BLaER1 treated with 17β-estradiol and CSF1 and Interleukin-3, amounts not matched to agents 10 nM and 100 nM (cell line): ENCODE results near the gene FUCA1.
"Not testable (repeated sequence)": the region's sequence is repeated elsewhere in the genome, so short reads cannot be mapped to it uniquely, and the experiment has no call there.

Source experiments
- H3K27ac ChIP-seq, 11 experiments: shearing (Covaris generic); formaldehyde crosslinking; 2 replicates each; pipeline ENCODE4 v1.8.1; 2022
- H3K27me3 ChIP-seq, 11 experiments: shearing (Covaris generic); formaldehyde crosslinking; 2 replicates each; pipeline ENCODE4 v1.8.1; 2022
- H3K36me3 ChIP-seq, 11 experiments: shearing (Covaris generic); formaldehyde crosslinking; 2 replicates each; pipeline ENCODE4 v1.8.1; 2022
- H3K4me1 ChIP-seq, 10 experiments: shearing (Covaris generic); formaldehyde crosslinking; 2 replicates each; pipeline ENCODE4 v1.8.1; 2022
- H3K4me2 ChIP-seq, 11 experiments: shearing (Covaris generic); formaldehyde crosslinking; 2 replicates each; pipeline ENCODE4 v1.8.1; 2022
- H3K4me3 ChIP-seq, 10 experiments: shearing (Covaris generic); formaldehyde crosslinking; 2 replicates each; pipeline ENCODE4 v1.8.1; 2022
- H3K9ac ChIP-seq, 11 experiments: shearing (Covaris generic); formaldehyde crosslinking; 2 replicates each; pipeline ENCODE4 v1.8.1; 2022
- H3K9me3 ChIP-seq, 11 experiments: shearing (Covaris generic); formaldehyde crosslinking; replicated peaks in 1 of 11; 2 replicates each; pipeline ENCODE4 v1.8.1; 2022
- H4K20me1 ChIP-seq, 11 experiments: shearing (Covaris generic); formaldehyde crosslinking; 2 replicates each; pipeline ENCODE4 v1.8.1; 2022
- Cebpa-rat ChIP-seq, 11 experiments: shearing (Covaris generic); IDR thresholded peaks; 2 replicates each; pipeline ENCODE4 v1.8.1; 2022

Gene FUCA1

GRCh38 chr1:23809751-23810171 lies 58.3 kb downstream of the FUCA1 start:
- no peak overlapping the region for H3K4me3 ChIP-seq
- H3K36me3 ChIP-seq: peaks cover 11 to 57% (median 27%) of the 10 kb centered on the region in 11 experiments; a peak in 21 of 22 replicates
- peak overlapping the region in 2 of 11 experiments; percentile 17 to 45; a peak in 2 of 22 replicates for H3K9ac ChIP-seq
- TF ChIP-seq Cebpa-rat (IDR thresholded peaks at IDR 0.05): no peak
- peak overlapping the region; percentile 21 to 83 (median 44); a peak in 16 of 22 replicates for H3K4me2 ChIP-seq
- no peaks in the 10 kb centered on the region for H3K9me3 ChIP-seq
- H3K4me1 ChIP-seq: peaks cover 19 to 59% (median 39%) of the 10 kb centered on the region in 10 experiments
- peak overlapping the region in 9 of 11 experiments; percentile 2 to 65 (median 19); a peak in 7 of 22 replicates for H3K27ac ChIP-seq
- H3K27me3 ChIP-seq: no peaks in the 10 kb centered on the region
- no peaks in the 10 kb centered on the region for H4K20me1 ChIP-seq

GRCh38 chr1:23807453-23807852 lies 60.6 kb downstream of the FUCA1 start:
- no peaks in the 10 kb centered on the region for H3K9me3 ChIP-seq
- no peaks in the 10 kb centered on the region for H4K20me1 ChIP-seq
- no peak overlapping the region for H3K4me3 ChIP-seq
- peak overlapping the region in 7 of 11 experiments; percentile 9 to 52 (median 21); a peak in 7 of 22 replicates for H3K9ac ChIP-seq
- H3K27me3 ChIP-seq: no peaks in the 10 kb centered on the region
- H3K4me2 ChIP-seq: peak overlapping the region in 9 of 11 experiments; percentile 7 to 83 (median 50); a peak in 14 of 22 replicates
- no peak for TF ChIP-seq Cebpa-rat (IDR thresholded peaks at IDR 0.05)
- H3K36me3 ChIP-seq: peaks cover 3 to 51% (median 11%) of the 10 kb centered on the region in 11 experiments; a peak in 15 of 22 replicates
- peak overlapping the region in 7 of 11 experiments; percentile 2 to 50 (median 24); a peak in 7 of 22 replicates for H3K27ac ChIP-seq
- peaks cover 19 to 71% (median 42%) of the 10 kb centered on the region in 10 experiments for H3K4me1 ChIP-seq

GRCh38 chr1:23806280-23806679 lies 61.8 kb downstream of the FUCA1 start:
- H3K9me3 ChIP-seq: no peaks in the 10 kb centered on the region
- H4K20me1 ChIP-seq: no peaks in the 10 kb centered on the region
- H3K27ac ChIP-seq: no peak overlapping the region
- H3K36me3 ChIP-seq: peaks cover 0 to 51% (median 9%) of the 10 kb centered on the region in 11 experiments; a peak in 12 of 22 replicates
- peak overlapping the region in 2 of 11 experiments; percentile 1 to 39; a peak in 3 of 22 replicates for H3K9ac ChIP-seq
- peaks cover 23 to 73% (median 47%) of the 10 kb centered on the region in 10 experiments for H3K4me1 ChIP-seq
- TF ChIP-seq Cebpa-rat (IDR thresholded peaks at IDR 0.05): no peak
- no peak overlapping the region for H3K4me3 ChIP-seq
- H3K4me2 ChIP-seq: 0 out of 22 replicates have a peak overlapping the region, but pooled peaks of 2 of the 11 experiments have one; percentile 50 to 83
- H3K27me3 ChIP-seq: no peaks in the 10 kb centered on the region

- H3K4me1 ChIP-seq: peaks cover 14 to 63% (median 37%) of the 10 kb centered on the region in 10 experiments
- no peak for TF ChIP-seq Cebpa-rat (IDR thresholded peaks at IDR 0.05)
- H3K9me3 ChIP-seq: no peaks in the 10 kb centered on the region
- peak overlapping the region in 3 of 11 experiments; percentile 31 to 70 (median 57); a peak in 5 of 22 replicates for H3K4me2 ChIP-seq
- H4K20me1 ChIP-seq: peaks cover 0 to 4% (median 0%) of the 10 kb centered on the region in 11 experiments; a peak in 1 of 22 replicates
- no peak overlapping the region for H3K4me3 ChIP-seq
- H3K9ac ChIP-seq: 0 out of 22 replicates have a peak overlapping the region, but pooled peaks of 1 of the 11 experiments have one; percentile 31
- peak overlapping the region in 1 of 11 experiments; percentile 45; a peak in 2 of 22 replicates for H3K27ac ChIP-seq
- no peaks in the 10 kb centered on the region for H3K27me3 ChIP-seq
- H3K36me3 ChIP-seq: peaks cover 0 to 51% (median 9%) of the 10 kb centered on the region in 11 experiments; a peak in 12 of 22 replicates
Measured at GRCh38 chr1:23805025-23805424, 63.1 kb downstream of the FUCA1 start.

GRCh38 chr1:23804183-23804835 lies 63.8 kb downstream of the FUCA1 start:
- H4K20me1 ChIP-seq: peaks cover 0 to 9% (median 0%) of the 10 kb centered on the region in 11 experiments; a peak in 2 of 22 replicates
- TF ChIP-seq Cebpa-rat (IDR thresholded peaks at IDR 0.05): no peak
- H3K36me3 ChIP-seq: peaks cover 0 to 51% (median 9%) of the 10 kb centered on the region in 11 experiments; a peak in 13 of 22 replicates
- peak overlapping the region in 6 of 11 experiments; percentile 6 to 51 (median 22); a peak in 6 of 22 replicates for H3K9ac ChIP-seq
- no peaks in the 10 kb centered on the region for H3K27me3 ChIP-seq
- peak overlapping the region in 7 of 11 experiments; percentile 10 to 67 (median 45); a peak in 9 of 22 replicates for H3K27ac ChIP-seq
- H3K4me2 ChIP-seq: peak overlapping the region in 5 of 11 experiments; percentile 1 to 70 (median 31); a peak in 6 of 22 replicates
- no peak overlapping the region for H3K4me3 ChIP-seq
- peaks cover 17 to 62% (median 38%) of the 10 kb centered on the region in 10 experiments for H3K4me1 ChIP-seq
- no peaks in the 10 kb centered on the region for H3K9me3 ChIP-seq

GRCh38 chr1:23803674-23804073 lies 64.4 kb downstream of the FUCA1 start:
- H4K20me1 ChIP-seq: peaks cover 0 to 13% (median 0%) of the 10 kb centered on the region in 11 experiments; a peak in 3 of 22 replicates
- no peak for TF ChIP-seq Cebpa-rat (IDR thresholded peaks at IDR 0.05)
- no peaks in the 10 kb centered on the region for H3K27me3 ChIP-seq
- peak overlapping the region in 3 of 11 experiments; percentile 31 to 70 (median 57); a peak in 2 of 22 replicates for H3K4me2 ChIP-seq
- peaks cover 23 to 68% (median 45%) of the 10 kb centered on the region in 10 experiments for H3K4me1 ChIP-seq
- peaks cover 2 to 51% (median 14%) of the 10 kb centered on the region in 11 experiments; a peak in 18 of 22 replicates for H3K36me3 ChIP-seq
- H3K9me3 ChIP-seq: no peaks in the 10 kb centered on the region
- H3K9ac ChIP-seq: peak overlapping the region in 2 of 11 experiments; percentile 18 to 51; a peak in 3 of 22 replicates
- H3K27ac ChIP-seq: peak overlapping the region in 6 of 11 experiments; percentile 10 to 67 (median 48); a peak in 9 of 22 replicates
- no peak overlapping the region for H3K4me3 ChIP-seq

- Histone ChIP-seq H3K9ac (peak overlapping the region in 2 of 11 experiments; percentile 85 to 92; a peak in 1 of 22 replicates), H3K4me1 (peaks cover 23 to 63% (median 39%) of the 10 kb centered on the region in 10 experiments), H3K36me3 (peaks cover 10 to 48% (median 18%) of the 10 kb centered on the region in 11 experiments; a peak in 21 of 22 replicates), H4K20me1 (peaks cover 0 to 14% (median 0%) of the 10 kb centered on the region in 11 experiments; a peak in 4 of 22 replicates)
- H3K4me2 ChIP-seq, H3K27me3 ChIP-seq, H3K4me3 ChIP-seq, H3K27ac ChIP-seq, H3K9me3 ChIP-seq: not testable (repeated sequence)
Measured at GRCh38 chr1:23802809-23803342, 65.2 kb downstream of the FUCA1 start.

- peaks cover 20 to 55% (median 26%) of the 10 kb centered on the region in 11 experiments for H3K36me3 ChIP-seq
- H3K4me2 ChIP-seq: peak overlapping the region; percentile 90 to 100 (median 97); a peak in 21 of 22 replicates
- no peaks in the 10 kb centered on the region for H3K9me3 ChIP-seq
- peak overlapping the region in 3 of 10 experiments; percentile 79 to 90 (median 90); a peak in 4 of 20 replicates for H3K4me3 ChIP-seq
- peak overlapping the region in 8 of 11 experiments; percentile 31 to 93 (median 86); a peak in 7 of 22 replicates for H3K9ac ChIP-seq
- H3K27me3 ChIP-seq: no peaks in the 10 kb centered on the region
- no peak overlapping the region for H3K27ac ChIP-seq
- H3K4me1 ChIP-seq: peaks cover 20 to 53% (median 30%) of the 10 kb centered on the region in 10 experiments
- peaks cover 0 to 24% (median 0%) of the 10 kb centered on the region in 11 experiments; a peak in 6 of 22 replicates for H4K20me1 ChIP-seq
- no peak for TF ChIP-seq Cebpa-rat (IDR thresholded peaks at IDR 0.05)
Measured at GRCh38 chr1:23801876-23802275, 66.2 kb downstream of the FUCA1 start.
